HCT116 (cell line): ENCODE measurements around the gene VRK1.

Experiments used
- CBX3 ChIP-seq: IDR thresholded peaks from 2 replicates; pipeline ENCODE4 v1.6.1; 2012; ENCODE audit warnings: low read depth
- EZH2 ChIP-seq: fragments of 200-600 bp; sonication (generic); IDR thresholded peaks from 2 replicates; pipeline ENCODE4 v1.6.1; 2017; ENCODE audit warnings: antibody characterized with exemption, mixed run types
- EZH2phosphoT487 ChIP-seq: fragments of 200-600 bp; IDR thresholded peaks from 2 replicates; pipeline ENCODE4 v1.6.1; 2018; ENCODE audit warnings: antibody characterized with exemption, borderline replicate concordance
- POLR2A ChIP-seq: IDR thresholded peaks from 2 replicates; pipeline ENCODE4 v1.7.0; 2011; ENCODE audit warnings: borderline replicate concordance; ENCODE audit not compliant: insufficient read depth, insufficient read length; ENCODE audit errors: extremely low read depth
- TF ChIP-seq, protein P1 (sequence below), 3 experiments: fragments of 200-600 bp in 1 of 3; sonication (generic) in 1 of 3; IDR thresholded peaks in 2 of 3; conservative IDR thresholded peaks in 1 of 3; 2 replicates each; pipeline ENCODE4 v1.5.1; 2012 to 2017; ENCODE audit warnings: low read depth in 2 of 3, low read length in 2 of 3, antibody characterized with exemption in 1 of 3, borderline replicate concordance in 1 of 3, control low read depth in 1 of 3, mild to moderate bottlenecking in 1 of 3, mixed read lengths in 1 of 3, mixed run types in 1 of 3, moderate library complexity in 1 of 3; ENCODE audit not compliant: insufficient read depth in 1 of 3

DNA sequence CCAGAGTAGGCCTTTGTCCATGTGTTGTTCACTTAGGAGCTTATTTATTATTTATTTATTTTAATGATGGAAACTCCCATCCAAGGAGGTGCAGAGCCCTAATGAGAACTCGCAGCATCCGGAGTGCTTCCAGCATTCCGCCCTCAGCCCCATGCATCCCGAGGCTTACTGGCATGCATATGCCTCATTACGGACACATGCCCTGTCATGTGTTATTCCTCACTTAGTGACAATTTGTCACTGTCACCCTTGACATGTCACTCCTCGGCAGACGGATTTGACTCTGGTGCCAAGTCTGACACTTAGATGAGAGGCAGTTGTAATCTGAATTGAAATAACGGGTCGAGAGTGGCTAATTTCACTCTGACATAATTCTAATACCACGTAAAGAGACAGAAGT, 132.8 kb downstream of the VRK1 start:
- TF ChIP-seq EZH2 (no peak), EZH2phosphoT487 (no peak), POLR2A (no peak), CBX3 (no peak)
- TF ChIP-seq, protein P1, sequence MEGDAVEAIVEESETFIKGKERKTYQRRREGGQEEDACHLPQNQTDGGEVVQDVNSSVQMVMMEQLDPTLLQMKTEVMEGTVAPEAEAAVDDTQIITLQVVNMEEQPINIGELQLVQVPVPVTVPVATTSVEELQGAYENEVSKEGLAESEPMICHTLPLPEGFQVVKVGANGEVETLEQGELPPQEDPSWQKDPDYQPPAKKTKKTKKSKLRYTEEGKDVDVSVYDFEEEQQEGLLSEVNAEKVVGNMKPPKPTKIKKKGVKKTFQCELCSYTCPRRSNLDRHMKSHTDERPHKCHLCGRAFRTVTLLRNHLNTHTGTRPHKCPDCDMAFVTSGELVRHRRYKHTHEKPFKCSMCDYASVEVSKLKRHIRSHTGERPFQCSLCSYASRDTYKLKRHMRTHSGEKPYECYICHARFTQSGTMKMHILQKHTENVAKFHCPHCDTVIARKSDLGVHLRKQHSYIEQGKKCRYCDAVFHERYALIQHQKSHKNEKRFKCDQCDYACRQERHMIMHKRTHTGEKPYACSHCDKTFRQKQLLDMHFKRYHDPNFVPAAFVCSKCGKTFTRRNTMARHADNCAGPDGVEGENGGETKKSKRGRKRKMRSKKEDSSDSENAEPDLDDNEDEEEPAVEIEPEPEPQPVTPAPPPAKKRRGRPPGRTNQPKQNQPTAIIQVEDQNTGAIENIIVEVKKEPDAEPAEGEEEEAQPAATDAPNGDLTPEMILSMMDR (IDR thresholded peaks at IDR 0.05 in 2 of 3, conservative IDR thresholded peaks at IDR 0.05 in 1 of 3; ENCODE audit: borderline replicate concordance in 1 of 3, insufficient read depth in 1 of 3, low read depth in 2 of 3, low read length in 2 of 3), result no peak
